Lower leg skin (tissue), 4 donors: Measurements from ENCODE around the gene GLUL. TPM values are rescaled to one million over a fixed set of nuclear protein-coding genes. Genes with fewer than 3 reads are reported as not detected.
"Not testable (repeated sequence)": the region's sequence is repeated elsewhere in the genome, so short reads cannot be mapped to it uniquely, and the experiment has no call there.

ENCODE experiments used
- DNase-seq, 2 donors: peaks; one replicate each; pipeline ENCODE4 v3.0.0-alpha.2; 2019; ENCODE audit warnings: low spot score in 2 of 2
- H3K4me3 ChIP-seq: fragments of 200-600 bp; sonication (generic); 2 replicates; pipeline ENCODE4 v1.5.1; 2017; ENCODE audit warnings: mild to moderate bottlenecking, low read depth; ENCODE audit not compliant: poor library complexity, severe bottlenecking
- CTCF ChIP-seq, 3 donors: fragments of 450-650 bp; IDR thresholded peaks; one replicate each; pipeline ENCODE4 v1.5.1; 2016; ENCODE audit warnings: antibody characterized with exemption in 3 of 3, mild to moderate bottlenecking in 3 of 3, moderate library complexity in 2 of 3
- POLR2A ChIP-seq, 2 donors: fragments of 450-650 bp; IDR thresholded peaks; one replicate each; pipeline ENCODE4 v1.6.1; 2016 to 2017; ENCODE audit warnings: antibody characterized with exemption in 2 of 2, mild to moderate bottlenecking in 1 of 2, moderate library complexity in 1 of 2
- WGBS, 2 donors: methylation state at CpG; one replicate each; pipeline ENCODE4 v1.1.5; 2018; 5-methylcytosine and 5-hydroxymethylcytosine counted together
- intact Hi-C: fragments of 100-400 bp; cut with DNase I; formaldehyde crosslinking; loops from one replicate; pipeline ENCODE4 v1.15.0; 2023; ENCODE audit warnings: low total_unique reads
- total RNA-seq, 4 donors: library from RNA; depleted of rRNA; stranded (reverse); fragments of >200 nt; gene quantifications; one replicate each; pipeline ENCODE4 v1.1.0, GENCODE V29; 2016

GLUL gene
- total RNA-seq, 4 donors from 2014 or later, result 962 to 2,018 (median 1,391) TPM

DNA sequence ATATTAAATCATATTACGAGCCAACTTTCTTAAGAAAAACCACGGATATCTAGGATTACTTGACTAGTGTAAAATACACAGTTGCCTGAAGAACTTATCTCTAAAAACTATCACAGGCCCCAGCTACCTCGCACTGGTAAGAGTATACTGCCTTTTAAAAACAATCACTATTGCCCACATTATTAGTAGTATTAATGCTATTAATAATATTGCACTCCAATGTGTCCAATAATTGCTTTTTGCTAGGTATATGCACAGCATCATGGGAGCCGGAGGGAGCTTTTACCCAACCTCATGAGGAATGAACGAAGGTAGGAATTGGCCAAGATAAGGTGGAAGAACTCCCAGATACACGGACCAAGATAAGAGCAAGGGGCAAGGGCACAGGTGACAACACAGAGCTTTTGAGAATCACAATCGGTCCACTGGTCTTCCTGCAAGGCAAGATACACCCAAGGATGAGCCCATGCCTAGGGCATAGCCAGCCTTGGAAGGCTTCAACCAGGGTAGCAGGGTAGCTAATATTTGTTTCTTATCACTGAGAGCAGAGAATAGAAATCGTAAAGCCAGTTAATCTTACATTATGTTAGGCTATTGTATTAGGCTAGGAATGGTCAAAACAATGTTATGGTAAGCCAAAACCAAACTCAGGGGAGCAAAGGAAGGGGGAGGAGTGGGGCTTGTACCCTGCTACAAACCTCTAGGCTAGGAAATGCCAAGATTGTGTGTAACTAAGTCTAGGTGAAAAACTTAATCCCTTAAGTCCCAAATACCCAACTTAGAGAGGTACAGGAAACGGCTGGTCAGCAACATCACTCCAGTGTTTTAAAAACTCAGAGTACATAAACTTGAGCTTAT, 9.4 kb downstream of the GLUL start:
- DNase-seq, result peak in 1 of 2 donors; percentile 78
- no peak overlapping the region for H3K4me3 ChIP-seq
- WGBS, 2 donors, result 85% methylated on average over 9 of the region's 9 CpGs
- intact Hi-C loops, result no loop called here
- TF ChIP-seq CTCF (IDR thresholded peaks at IDR 0.05) (no peak), POLR2A (IDR thresholded peaks at IDR 0.05) (no peak)

DNA sequence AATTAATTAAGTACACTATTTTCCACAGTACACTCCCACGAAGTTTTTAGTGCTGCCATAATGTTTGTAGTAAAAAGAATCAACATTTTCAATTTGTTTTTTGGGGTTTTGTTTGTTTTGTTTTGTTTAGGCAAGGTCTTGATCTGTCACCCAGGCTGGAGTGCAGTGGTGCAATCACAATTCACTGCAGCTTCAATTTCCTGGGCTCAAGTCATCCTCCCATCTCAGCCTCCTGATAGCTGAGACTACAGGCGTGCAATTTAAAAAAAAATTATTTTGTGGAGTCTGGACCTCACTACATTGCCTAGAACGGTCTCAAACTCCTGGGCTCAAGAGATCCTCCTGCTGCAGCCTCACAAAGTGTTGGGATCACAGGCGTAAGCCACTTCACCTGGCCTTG, 11.4 kb downstream of the GLUL start:
- no peak for TF ChIP-seq POLR2A (IDR thresholded peaks at IDR 0.05)
- no peak for TF ChIP-seq CTCF (IDR thresholded peaks at IDR 0.05)
- H3K4me3 ChIP-seq, result no peak overlapping the region
- DNase-seq, result peak in 1 of 2 donors; percentile 66
- 78 to 84% methylated on average over 4 of the region's 4 CpGs for WGBS, 2 donors
- intact Hi-C loops, result no loop called here

DNA sequence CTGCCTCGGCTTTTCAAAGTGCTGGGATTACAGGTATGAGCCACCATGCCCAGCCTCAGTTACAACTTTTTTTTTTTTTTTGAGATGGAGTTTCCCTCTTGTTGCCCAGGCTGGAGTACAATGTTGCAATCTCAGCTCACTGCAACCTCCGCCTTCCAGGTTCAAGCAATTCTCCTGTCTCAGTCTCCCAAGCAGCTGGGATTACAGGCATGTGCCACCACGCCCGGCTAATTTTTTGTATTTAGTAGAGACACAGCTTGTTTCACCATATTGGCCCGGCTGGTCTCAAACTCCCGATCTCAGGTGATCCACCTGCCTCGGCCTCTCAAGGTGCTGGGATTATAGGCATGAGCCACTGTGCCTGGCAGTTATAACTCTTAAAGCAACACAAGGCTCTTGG, 11.8 kb downstream of the GLUL start:
- intact Hi-C loops, H3K4me3 ChIP-seq: not testable (repeated sequence)
- WGBS, 2 donors, result 69 to 75% methylated on average over 7 of the region's 7 CpGs
- peak in 1 of 2 donors; percentile 79 for DNase-seq

DNA sequence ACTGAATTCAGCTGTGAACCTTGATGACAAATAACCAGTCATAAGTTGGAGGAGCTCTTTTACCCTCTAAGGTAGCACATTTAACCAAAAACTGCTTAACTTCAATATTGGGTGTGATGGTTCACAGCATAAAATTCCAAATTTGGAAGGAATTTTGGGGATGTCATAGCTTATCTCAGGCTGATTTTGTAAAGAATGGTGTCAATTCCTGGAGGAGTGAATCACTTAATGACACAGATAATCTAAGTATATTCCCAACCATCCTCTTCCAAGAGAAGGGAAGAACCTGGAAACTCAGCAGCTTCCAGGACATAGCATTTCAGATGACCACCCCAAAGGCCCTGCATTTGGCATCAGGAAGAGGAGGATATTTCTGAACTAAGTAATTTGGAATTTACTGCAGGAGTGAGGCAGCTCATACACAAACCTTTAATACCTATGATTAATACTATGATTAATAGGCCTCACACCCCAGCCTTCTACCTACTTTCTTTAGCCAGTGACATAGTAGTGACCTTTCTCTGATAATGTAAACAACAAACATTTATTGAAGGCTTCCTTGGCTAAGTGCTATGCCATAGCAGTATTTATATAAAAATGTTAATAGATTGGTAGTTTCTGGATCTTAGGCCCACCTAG, 14.5 kb downstream of the GLUL start:
- no peak overlapping the region for H3K4me3 ChIP-seq
- intact Hi-C loops, result no loop called here
- TF ChIP-seq POLR2A (IDR thresholded peaks at IDR 0.05) (no peak), CTCF (IDR thresholded peaks at IDR 0.05) (no peak)
- no peak for DNase-seq

GRCh38 chr1:182374101-182374834, 17.3 kb downstream of the GLUL start:
- DNase-seq, result peak in 1 of 2 donors; percentile 64
- H3K4me3 ChIP-seq, result no peak overlapping the region
- intact Hi-C loops, result no loop called here
- no peak for TF ChIP-seq POLR2A (IDR thresholded peaks at IDR 0.05)
- TF ChIP-seq CTCF (IDR thresholded peaks at IDR 0.05), result no peak
- 59 to 60% methylated on average over 5 of the region's 5 CpGs for WGBS, 2 donors

GRCh38 chr1:182370532-182370931, 21.1 kb downstream of the GLUL start:
- no peak for DNase-seq
- WGBS, 2 donors, result 61 to 67% methylated on average over 3 of the region's 3 CpGs
- no peak overlapping the region for H3K4me3 ChIP-seq
- TF ChIP-seq POLR2A (IDR thresholded peaks at IDR 0.05) (no peak), CTCF (IDR thresholded peaks at IDR 0.05) (no peak)
- intact Hi-C loops, result no loop called here
